ENCODE data around the gene ZNF407.

DNA sequence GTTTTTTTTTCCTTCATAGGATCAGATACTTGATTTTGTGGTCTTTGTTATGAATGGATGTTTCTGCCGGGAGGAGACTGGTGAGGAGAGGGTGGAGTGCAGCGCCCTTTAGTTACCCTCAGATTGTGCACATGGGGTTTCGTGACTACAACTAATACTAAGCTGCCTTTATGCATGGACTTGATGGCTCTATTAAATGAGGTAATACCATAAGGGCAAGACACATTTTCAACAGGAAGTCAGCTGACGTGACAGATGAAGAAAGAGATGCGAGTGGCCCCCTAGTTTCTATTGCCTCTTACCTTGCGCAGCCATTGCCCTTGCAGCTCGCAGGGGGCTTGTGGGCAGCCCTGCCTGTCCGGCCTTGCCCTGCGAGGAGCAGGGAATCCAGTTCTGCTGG, 24.4 kb downstream of the ZNF407 start:
- TF ChIP-seq, protein P1, sequence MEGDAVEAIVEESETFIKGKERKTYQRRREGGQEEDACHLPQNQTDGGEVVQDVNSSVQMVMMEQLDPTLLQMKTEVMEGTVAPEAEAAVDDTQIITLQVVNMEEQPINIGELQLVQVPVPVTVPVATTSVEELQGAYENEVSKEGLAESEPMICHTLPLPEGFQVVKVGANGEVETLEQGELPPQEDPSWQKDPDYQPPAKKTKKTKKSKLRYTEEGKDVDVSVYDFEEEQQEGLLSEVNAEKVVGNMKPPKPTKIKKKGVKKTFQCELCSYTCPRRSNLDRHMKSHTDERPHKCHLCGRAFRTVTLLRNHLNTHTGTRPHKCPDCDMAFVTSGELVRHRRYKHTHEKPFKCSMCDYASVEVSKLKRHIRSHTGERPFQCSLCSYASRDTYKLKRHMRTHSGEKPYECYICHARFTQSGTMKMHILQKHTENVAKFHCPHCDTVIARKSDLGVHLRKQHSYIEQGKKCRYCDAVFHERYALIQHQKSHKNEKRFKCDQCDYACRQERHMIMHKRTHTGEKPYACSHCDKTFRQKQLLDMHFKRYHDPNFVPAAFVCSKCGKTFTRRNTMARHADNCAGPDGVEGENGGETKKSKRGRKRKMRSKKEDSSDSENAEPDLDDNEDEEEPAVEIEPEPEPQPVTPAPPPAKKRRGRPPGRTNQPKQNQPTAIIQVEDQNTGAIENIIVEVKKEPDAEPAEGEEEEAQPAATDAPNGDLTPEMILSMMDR (conservative IDR thresholded peaks at IDR 0.05; ENCODE audit: low read depth in 2 of 2), result no peak
- TF ChIP-seq EZH2 (IDR thresholded peaks at IDR 0.05; ENCODE audit: low read depth, unreplicated experiment) (no peak), EZH2phosphoT487 (IDR thresholded peaks at IDR 0.05; ENCODE audit: unreplicated experiment) (no peak), POLR2AphosphoS5 (IDR thresholded peaks at IDR 0.05; ENCODE audit: low read depth) (no peak), JUNB (IDR thresholded peaks at IDR 0.05; ENCODE audit: unreplicated experiment) (no peak), STAT1 (IDR thresholded peaks at IDR 0.05; ENCODE audit: unreplicated experiment) (no peak), CREB1 (CRISPR knock-in tag; IDR thresholded peaks at IDR 0.05; ENCODE audit: low read depth) (no peak), ZNF331 (CRISPR knock-in tag; IDR thresholded peaks at IDR 0.05; ENCODE audit: low read depth) (no peak)
- TF ChIP-seq, protein P2, sequence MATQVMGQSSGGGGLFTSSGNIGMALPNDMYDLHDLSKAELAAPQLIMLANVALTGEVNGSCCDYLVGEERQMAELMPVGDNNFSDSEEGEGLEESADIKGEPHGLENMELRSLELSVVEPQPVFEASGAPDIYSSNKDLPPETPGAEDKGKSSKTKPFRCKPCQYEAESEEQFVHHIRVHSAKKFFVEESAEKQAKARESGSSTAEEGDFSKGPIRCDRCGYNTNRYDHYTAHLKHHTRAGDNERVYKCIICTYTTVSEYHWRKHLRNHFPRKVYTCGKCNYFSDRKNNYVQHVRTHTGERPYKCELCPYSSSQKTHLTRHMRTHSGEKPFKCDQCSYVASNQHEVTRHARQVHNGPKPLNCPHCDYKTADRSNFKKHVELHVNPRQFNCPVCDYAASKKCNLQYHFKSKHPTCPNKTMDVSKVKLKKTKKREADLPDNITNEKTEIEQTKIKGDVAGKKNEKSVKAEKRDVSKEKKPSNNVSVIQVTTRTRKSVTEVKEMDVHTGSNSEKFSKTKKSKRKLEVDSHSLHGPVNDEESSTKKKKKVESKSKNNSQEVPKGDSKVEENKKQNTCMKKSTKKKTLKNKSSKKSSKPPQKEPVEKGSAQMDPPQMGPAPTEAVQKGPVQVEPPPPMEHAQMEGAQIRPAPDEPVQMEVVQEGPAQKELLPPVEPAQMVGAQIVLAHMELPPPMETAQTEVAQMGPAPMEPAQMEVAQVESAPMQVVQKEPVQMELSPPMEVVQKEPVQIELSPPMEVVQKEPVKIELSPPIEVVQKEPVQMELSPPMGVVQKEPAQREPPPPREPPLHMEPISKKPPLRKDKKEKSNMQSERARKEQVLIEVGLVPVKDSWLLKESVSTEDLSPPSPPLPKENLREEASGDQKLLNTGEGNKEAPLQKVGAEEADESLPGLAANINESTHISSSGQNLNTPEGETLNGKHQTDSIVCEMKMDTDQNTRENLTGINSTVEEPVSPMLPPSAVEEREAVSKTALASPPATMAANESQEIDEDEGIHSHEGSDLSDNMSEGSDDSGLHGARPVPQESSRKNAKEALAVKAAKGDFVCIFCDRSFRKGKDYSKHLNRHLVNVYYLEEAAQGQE (IDR thresholded peaks at IDR 0.05; ENCODE audit: unreplicated experiment), result no peak
- TF ChIP-seq, protein P3, sequence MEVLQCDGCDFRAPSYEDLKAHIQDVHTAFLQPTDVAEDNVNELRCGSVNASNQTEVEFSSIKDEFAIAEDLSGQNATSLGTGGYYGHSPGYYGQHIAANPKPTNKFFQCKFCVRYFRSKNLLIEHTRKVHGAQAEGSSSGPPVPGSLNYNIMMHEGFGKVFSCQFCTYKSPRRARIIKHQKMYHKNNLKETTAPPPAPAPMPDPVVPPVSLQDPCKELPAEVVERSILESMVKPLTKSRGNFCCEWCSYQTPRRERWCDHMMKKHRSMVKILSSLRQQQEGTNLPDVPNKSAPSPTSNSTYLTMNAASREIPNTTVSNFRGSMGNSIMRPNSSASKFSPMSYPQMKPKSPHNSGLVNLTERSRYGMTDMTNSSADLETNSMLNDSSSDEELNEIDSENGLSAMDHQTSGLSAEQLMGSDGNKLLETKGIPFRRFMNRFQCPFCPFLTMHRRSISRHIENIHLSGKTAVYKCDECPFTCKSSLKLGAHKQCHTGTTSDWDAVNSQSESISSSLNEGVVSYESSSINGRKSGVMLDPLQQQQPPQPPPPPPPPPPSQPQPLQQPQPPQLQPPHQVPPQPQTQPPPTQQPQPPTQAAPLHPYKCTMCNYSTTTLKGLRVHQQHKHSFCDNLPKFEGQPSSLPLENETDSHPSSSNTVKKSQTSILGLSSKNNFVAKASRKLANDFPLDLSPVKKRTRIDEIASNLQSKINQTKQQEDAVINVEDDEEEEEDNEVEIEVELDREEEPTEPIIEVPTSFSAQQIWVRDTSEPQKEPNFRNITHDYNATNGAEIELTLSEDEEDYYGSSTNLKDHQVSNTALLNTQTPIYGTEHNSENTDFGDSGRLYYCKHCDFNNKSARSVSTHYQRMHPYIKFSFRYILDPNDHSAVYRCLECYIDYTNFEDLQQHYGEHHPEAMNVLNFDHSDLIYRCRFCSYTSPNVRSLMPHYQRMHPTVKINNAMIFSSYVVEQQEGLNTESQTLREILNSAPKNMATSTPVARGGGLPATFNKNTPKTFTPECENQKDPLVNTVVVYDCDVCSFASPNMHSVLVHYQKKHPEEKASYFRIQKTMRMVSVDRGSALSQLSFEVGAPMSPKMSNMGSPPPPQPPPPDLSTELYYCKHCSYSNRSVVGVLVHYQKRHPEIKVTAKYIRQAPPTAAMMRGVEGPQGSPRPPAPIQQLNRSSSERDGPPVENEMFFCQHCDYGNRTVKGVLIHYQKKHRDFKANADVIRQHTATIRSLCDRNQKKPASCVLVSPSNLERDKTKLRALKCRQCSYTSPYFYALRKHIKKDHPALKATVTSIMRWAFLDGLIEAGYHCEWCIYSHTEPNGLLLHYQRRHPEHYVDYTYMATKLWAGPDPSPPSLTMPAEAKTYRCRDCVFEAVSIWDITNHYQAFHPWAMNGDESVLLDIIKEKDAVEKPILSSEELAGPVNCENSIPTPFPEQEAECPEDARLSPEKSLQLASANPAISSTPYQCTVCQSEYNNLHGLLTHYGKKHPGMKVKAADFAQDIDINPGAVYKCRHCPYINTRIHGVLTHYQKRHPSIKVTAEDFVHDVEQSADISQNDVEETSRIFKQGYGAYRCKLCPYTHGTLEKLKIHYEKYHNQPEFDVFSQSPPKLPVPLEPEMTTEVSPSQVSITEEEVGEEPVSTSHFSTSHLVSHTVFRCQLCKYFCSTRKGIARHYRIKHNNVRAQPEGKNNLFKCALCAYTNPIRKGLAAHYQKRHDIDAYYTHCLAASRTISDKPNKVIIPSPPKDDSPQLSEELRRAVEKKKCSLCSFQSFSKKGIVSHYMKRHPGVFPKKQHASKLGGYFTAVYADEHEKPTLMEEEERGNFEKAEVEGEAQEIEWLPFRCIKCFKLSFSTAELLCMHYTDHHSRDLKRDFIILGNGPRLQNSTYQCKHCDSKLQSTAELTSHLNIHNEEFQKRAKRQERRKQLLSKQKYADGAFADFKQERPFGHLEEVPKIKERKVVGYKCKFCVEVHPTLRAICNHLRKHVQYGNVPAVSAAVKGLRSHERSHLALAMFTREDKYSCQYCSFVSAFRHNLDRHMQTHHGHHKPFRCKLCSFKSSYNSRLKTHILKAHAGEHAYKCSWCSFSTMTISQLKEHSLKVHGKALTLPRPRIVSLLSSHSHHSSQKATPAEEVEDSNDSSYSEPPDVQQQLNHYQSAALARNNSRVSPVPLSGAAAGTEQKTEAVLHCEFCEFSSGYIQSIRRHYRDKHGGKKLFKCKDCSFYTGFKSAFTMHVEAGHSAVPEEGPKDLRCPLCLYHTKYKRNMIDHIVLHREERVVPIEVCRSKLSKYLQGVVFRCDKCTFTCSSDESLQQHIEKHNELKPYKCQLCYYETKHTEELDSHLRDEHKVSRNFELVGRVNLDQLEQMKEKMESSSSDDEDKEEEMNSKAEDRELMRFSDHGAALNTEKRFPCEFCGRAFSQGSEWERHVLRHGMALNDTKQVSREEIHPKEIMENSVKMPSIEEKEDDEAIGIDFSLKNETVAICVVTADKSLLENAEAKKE (CRISPR knock-in tag; IDR thresholded peaks at IDR 0.05), result no peak
